ENCODE results near the gene ARHGEF2.
"Not testable (repeated sequence)": the region's sequence is repeated elsewhere in the genome, so short reads cannot be mapped to it uniquely, and the experiment has no call there.

ARHGEF2 gene

DNA sequence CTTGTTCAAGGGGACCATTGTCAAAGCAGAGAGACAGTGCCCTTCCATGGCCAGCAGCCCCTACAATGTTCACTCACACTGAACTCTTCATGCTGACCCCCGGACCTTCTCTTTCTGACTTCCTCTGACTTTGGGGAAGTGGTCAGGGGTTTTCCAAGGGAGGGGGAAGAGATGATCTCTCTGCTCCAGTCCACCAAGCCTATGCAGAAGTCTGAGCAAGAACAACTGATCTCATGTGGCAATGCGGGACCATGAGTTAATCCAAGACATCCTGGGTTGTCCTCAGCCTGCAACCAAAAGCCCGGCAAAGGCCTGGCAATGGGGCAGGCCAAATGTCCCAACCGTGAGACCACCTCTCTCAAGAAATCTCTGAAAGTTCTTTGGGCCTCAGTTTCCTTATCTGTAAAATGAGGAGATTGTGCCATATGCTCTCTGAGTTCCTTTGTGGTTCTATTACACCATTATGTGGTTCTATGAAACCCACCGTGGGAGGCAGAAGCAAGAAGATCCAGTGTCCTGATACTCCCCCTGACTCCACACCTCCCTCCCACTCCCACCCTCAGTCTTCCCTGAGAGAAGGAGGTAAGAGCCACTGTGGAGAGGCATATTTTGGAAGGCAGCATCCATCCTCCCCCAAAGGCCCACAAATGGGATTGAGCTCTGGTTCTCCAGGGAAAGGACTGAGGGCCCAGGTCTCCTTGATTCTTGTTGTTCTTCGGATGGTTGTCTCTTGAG, 11.8 kb upstream of the ARHGEF2 start:
- no peak for DNase-seq

DNA sequence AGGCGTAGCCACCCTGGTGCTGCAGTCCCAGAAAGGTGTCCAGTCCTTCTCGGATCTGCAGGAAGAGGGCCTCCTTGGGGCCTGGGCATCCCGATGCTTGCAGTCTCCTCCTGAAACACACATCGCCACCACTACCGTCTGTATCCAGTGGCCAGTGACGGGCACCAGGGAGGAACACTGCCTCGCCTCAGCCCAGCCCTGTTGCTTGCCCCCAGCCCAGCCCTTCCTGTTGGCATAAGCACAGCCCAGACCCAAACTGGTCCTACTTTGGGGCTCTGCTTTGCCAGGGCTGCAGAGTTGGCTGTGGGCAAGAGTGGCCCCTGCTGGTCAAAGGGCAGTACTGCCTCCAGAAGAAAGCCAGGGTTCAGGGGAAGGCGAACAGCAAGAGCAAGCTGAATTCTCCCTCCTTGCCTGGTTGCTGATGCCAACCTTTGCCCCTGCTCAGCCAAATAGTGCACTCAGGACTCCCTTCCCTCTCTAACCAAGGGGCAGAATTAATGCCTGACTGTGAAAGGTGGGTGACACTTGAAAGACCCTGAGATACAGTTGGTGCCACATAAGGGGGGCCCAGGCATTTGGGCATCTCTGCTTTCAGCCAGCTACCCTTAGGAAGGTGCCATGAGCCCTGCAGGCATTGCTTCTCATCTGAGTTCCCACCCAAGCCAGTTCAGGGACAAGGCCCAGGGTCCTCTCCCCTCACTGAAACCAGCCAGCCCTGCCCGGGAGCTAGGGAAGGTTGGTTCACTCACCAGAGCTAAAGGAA, 11.1 kb upstream of the ARHGEF2 start:
- peak; percentile 38 for DNase-seq

DNA sequence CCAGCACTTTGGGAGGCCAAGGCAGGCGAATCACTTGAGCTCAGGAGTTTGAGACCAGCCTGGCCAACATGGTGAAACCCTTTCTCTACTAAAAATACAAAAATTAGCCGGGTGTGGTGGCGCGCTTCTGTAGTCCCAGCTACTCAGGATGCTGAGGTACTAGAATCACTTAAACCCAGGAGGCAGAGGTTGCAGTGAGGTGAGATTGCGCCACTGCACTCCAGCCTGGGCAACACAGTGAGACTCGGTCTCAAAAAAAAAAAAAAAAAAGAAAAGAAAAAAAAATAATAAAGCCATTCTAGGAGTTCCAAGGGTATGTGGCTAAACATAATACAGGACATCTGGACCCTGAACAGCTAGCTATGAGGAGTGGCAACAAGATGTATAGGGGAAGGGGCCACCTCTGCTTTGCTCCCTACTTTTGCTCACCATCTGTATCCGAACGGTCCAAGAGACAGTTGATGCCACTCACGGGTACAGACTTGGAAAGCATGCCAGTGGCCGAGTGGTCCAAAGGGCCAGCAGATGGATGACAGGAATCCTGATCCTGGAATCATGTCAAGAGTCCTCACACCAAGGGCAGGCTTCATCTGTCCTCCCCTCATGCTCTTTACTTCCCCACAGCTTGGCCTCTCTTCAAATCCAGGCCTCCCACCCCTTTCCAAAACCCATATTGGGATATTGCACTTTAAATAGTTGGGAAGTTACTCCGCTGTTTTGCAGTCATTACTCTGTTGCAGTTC, 6.7 kb upstream of the ARHGEF2 start:
- DNase-seq: not testable (repeated sequence)

DNA sequence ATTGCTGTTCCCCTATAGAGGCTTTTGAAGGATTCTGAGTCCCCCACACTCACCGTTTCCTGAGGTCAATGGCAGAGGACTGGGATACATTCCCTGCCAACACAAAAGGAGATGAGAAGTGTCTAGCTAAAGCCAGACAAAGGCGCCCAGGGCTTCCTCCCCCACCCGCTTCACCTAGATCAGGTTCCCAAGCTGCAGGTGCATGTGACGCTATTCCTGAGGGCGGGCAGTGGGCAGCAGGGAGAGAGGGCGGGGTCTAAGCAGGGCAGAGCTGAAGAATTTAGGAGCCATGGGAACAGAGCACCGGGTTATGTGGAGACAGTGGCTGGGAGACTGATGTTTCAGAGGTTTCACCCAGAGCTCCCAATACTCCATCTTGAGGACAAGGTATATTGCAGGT, 6.0 kb upstream of the ARHGEF2 start:
- DNase-seq: no peak

DNA sequence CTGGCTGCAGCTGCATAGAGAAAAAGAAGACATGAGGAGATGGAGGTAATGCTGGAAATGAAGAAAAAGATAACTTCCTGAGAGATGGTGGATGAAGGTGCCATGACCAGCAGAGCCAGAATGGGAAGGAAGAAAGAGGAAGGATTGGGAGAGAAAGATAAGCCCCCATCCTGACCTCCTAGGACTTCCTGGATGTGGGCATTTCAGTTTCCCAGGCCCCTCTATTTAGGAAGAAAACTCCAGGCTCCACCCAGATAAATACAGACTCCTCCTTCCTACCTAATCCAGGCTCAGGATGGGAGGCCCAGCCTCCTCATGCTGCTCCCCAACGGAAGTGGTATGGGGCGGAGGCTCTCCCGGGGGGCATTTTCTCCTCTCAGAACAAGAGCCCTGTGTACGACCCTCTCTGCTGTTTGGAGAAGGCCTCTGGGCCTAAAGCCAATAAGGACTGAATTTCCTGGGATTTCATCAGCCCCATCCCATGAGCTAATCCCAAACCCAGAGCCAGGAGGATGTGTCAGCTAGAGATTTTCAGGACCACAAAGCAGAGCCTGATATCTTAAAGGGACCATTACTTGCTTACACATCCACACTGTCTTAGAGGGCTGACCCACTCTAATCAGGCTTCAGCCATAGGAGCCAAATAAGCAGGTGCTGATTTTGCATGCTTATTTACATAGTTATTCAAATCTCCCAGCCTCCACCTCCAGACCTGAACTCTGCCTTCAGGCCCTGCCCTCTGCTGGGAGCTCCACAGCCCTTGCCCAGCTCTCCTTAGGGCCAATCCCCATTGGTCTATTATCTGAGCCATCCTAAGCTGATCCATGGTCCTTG, 5.1 kb upstream of the ARHGEF2 start:
- DNase-seq: peak; percentile 34

DNA sequence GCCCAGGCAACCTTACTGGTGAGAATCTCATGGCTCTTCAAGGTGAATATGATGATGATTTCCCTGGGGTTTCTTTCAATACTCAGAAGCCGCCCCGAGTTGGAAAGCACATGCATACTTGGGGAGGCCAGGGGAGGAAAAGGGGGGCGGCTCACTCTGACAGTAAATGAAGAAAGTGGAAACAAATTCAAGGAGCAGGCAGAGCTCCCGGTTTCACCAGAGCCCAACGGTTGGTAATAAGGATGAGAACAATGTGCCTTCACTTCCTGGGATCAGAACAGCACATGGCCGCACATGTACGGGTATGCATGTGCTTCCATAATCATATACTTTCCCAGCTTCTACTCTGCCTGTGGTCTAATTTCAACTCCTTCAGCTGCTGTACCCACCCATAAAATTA, 3.8 kb upstream of the ARHGEF2 start:
- DNase-seq: no peak

DNA sequence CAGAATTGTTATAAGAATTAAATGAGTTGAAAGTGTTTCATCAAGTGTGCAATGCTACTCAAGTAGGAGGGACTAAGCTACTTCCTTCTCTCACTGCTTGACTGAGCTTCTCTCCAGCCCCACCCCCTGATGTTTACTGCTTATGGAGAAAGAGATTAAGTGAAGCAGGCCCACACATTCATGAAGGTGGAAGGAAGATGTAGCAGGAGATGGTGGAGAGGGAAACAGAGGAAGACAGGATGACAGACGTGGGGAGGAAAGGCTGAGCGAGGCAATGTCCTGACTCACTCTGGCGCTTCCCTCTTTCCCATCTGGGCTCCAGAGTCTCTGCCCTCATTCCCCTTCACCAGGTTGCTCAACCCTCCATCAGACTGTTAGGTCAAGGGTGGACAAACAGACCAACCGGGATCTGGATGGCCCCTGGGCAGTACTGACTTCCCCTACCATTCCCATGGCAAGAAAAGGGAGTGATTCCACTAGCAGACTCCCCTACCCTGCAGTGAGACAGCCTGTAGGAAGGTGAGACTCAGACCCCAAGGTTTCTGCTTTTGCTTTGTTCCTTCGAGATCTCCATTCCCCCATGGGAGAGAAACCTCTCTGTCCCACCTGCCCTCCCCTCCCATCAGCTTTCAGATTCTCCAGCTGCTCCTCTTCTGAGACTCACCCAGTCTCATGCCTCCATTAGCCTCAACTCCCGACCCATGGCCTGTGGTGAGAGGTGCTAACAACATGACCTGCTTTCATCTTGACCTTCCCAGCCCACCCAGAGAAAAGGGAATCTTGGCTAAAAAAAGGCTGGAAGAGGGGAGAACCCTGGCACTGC, 3.1 kb upstream of the ARHGEF2 start:
- DNase-seq: peak; percentile 44

DNA sequence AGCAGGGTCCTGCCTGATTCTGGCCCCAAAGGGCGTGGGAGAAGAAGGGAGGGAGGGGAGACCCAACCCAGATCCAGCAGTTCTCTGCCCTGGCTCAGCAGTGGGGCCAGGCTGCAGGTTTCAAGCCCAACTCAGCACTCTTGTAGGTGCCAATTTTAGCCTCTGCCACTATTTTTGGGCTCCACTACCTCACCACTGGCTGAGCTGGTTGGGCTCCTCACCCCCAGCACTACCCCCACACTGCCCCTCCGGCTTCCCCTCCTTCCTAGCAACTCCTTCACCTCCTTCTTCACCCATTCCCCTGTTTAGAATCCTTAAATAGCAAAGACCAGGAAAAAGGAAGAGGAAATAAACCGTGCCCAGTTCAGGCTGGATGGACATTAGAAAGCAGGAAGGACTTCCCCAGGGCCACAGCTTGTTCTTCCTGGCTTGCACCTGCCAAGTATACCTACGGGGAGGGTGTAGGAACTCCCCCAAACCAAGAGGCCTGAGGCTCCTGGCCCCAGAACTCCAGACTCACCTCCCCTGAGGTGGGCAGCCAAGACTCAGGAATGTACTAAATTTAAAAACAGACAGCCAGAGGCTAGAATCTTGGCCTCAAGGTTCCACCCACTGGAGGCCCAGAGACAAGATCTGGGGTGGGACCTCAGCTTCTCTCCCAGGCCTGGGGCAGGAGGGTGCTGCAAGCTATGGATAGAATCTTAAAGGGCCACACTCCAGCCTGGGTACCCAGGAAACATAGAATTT, 1.4 kb upstream of the ARHGEF2 start:
- DNase-seq: no peak

DNA sequence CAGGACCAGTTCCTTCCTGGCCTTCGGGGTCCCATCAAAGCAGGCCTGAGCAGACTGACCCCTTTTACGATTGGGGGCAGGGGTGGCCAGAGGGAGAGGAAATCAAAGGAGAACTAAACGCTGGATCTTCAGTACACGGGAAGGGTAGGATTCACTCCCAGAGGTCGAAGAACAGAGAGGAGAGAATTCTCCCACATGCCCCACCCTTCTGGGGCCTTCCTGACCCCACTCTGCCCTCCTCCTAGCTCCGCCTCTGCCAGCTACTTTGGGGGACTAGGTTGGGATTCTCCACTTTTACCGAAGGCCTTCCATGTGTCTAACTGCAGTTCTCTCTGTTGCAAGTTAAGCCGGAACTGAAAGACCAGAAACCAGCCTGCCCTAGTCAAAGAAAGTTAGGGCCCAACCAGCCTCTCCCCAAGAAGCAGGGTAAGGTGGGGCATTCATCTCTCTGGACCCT, 654 bp upstream of the ARHGEF2 start:
- DNase-seq: no peak

DNA sequence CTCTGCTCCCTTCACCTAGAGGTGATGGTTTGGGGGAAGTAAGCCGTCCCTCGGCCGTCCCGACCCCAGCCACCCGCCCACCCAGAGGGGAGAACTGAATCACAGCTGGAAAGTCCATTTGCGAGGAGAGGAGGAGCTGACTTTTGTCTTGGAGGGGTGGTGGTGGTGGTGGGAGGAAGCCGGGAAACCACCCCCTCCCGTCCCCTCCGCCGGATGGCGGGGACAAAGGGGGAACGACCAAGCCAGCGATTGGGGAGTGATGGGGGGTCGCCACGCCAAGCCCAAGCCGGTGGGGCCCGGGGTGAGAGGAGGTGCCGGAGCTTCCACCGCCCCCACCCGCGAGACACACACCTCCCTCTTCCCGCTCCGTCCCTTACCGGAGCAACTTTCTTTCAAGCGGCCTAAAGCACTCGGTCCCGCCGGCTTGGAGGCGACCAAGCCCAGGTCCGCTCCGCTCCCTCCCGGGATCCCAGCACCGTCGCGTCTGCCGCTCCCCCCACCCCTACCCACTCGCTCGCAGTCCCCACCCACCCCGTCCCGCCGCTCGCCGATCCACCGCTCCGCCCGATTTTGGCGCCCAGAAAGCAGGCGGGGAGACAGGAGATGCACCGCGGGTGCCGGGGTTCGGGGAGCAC, 540 bp downstream of the ARHGEF2 start:
- DNase-seq: no peak

DNA sequence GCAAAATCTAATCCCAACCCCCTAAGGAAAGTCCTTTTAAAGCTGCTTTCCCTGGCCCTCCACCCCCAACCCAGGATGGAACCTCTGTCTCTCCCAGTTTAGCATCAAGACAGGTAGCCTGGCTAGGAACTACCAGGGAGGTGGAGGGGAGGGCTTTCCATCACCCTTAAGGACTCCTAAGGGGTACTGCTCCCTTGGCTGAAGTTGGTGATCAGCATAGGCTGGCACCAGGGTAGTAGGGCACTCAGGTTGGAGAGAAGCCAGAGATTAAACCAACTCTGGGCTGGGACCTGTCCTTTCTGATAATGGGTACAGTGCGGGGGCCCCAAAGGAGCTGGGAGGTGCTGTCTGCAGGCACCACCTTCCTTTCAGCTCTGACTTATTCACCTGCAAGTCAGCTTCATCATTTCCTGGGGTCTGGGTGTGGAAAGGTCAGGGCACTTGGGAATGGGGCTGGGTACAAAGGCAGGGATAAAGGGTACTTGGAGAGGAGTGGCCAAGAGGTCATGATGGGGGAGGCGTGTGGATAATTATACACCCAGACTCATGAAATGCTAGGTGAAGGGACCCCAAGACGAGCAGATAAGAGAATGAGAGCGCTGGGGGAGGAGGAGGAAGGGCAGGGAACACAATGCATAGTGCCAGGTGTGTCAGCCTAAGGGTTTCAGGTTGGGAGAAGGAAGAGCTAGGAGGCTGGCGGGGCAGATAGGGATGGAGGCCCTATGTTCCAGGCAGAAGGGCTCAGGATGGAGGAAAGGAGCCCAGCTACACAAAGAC, 1.2 kb downstream of the ARHGEF2 start:
- DNase-seq: no peak

DNA sequence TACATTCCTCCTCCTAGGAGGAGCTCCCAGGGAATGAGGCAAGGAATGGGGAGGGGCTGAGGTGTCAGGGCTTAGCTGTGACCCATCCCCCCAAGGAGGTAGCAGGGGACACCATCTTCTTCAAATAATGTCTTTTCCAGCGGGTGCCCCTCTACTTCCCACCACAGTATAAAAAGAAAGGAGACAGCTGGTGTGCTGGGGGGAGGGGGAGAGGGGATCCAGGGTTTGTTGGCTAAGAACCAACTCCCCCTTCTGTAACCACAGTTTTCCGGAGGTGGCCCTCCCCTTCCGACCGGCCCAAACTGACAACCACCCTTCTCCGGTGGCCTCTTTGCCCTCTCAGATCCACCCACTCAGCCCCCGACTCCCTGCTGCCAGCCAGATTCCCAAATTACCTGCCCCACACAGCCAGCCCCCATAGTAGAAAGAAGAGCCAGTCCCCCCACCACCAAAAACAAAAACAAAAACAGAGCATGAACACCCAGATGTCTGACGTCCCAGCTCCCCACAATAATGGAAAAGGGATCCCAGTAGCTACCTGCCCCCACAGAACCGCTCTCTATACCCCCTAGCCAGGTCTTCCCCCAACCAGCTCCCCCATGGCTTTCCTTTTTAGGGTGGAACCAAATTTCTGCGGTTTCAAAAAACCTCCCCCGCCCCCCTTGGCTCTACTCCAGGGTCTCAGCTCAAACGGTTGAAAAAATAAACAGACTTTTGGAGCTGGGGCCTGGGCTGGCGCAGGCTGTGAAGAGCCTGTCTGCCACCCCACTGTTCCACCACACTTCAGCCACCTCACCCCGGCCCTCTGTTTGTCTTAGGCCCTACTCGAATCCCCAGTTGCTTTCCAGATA, 2.1 kb downstream of the ARHGEF2 start:
- DNase-seq: no peak

DNA sequence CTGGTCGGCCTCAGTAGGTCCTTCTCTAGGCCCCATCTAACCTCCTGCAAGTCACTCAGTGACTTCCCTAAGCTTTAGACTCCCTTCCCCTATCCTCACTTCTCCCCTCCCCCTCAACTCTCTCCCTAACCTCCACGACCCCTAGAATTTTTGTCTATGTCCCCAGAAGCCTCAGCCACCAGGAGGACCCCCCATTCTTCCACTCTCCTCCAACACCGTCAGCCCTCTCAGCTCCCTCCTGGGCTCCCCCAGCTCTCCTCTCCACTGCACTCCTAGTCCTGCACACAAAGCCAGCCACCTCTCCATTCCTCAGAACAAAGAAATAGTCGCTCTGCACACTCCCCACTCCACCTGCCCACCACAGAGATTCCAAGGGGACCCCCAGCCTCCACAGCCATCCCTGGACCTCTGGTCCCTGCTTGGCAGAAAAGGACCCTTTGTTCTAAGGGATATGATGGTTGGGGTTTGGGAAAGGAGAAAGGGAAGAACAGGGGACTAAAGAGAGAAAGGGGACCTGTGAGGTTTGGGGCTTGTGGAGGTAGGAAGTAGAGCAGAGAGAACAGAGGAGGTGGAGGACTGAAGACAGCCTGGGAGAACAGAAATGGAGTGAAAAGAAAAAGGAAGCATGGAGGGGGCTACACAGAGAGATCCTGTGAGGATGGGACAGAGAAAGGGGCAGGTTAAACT, 2.8 kb downstream of the ARHGEF2 start:
- DNase-seq: no peak

DNA sequence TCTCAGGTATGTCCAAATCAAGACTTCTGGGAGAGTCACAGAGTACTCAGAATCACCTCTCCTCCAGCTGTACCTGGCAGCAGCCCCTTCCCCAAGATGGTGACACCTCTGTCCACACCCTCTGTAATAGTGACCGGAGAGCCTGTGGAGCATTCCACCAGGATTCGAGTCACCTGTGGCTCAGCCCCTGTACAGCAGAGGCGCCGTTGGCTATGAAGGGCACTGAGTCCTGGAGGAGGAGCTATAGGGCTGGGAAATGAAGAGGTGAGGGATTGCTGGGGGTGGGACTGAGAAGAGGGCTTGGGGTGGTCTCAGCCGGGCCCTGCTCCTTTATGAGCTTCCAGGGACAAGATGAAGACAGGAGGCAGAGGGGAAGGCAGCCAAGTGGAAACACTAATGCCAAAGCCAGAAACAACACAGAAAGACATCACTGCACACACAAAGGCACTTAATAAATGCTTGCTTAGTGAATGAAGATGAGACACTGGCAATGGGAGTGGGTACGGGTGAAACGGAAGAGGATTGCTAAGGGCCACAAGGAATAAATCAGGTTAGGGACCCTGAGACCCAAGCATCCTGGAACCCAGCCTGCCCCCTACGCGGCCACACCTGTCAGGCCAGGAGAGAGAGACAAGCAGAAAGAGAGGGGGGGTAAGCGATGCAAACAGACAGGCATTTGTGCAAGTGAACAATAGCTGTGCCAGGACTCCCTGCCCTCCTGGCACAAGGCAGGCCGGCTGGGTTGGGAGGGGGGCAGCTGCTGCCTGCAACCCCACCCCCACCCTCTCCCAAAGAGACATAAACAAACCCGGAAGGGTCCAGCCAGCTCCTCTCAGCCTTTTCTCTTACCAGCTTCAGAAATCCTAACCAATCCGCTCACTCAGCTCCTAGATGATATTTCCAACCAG, 3.9 kb downstream of the ARHGEF2 start:
- DNase-seq: no peak

DNA sequence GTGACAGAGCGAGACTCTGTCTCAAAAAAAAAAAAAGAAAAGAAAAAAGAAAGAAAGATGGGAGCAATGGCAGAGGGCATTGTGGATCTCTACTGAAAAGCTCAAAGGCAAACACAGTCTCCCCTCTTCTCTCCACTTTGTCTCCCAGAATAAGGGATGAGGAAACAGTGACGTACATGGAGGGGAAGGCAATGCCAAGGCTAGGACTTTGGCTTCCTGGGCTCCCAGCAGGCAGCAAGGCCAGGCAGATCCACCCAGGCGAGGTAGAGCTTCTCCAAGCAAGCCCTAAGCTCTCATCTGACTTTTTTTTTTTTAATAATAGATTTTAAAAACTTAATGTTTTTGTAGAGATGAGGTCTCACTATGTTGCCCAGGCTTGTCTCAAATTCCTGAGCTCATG, 4.6 kb downstream of the ARHGEF2 start:
- DNase-seq: no peak

DNA sequence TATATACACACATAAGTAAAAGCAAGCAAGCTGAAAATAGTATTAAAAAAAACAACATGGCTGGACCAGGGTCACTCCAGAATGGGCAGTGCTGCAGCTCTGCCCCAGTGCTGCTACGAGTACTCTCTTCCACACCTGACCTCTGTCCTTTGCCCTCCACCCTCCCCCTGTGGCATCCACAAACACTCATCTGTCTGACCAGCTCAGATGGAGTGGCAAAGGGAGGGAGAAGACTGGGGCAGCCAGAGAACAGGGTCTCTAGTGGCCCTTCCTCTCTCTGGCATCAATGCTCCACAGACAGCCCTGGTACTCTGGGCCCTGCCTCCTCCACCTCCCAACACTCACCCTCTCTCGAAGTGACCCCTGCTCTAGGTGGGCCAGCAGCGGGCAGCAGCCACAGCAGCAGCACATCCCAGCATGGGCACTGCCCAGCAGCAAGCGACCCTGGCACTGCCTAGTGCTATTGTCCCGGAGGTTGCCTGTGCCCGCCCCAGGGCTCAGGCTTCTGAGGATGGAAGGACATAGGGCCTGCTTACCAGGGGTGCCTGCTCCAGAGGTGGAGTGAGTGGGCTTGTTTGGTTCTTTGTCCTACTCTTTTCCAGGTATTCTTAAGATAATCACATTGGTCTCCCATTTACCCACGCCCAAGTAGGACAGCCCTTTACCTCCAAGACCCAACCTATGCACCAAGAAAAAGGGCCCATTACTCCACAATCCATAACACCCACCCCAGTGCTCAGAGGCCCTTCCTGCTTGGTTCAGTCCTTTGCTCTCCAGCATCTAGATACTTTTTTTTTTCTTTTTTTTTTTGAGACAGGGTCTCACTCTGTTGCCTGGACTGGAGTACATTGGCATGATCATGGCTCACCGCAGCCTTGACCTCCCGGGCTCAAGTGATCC, 6.2 kb downstream of the ARHGEF2 start:
- DNase-seq: no peak

Measured in kidney glomerular epithelial cell (primary cell).